ENCODE results near the gene CCAR1. TPM values are rescaled to one million over a fixed set of nuclear protein-coding genes. Genes with fewer than 3 reads are reported as not detected.

CCAR1 gene
- total RNA-seq, 1 experiment from 2014 or later = 84.4 TPM

GRCh38 chr10:68759223-68759863, 38.3 kb downstream of the CCAR1 start (continued):
- no peak for TF ChIP-seq REST (IDR thresholded peaks at IDR 0.05; ENCODE audit: low read depth)
- TF ChIP-seq EZH2phosphoT487 (IDR thresholded peaks at IDR 0.05; ENCODE audit: borderline replicate concordance) = no peak
- no peak for TF ChIP-seq JUND (IDR thresholded peaks at IDR 0.05)
- TF ChIP-seq RAD21 (IDR thresholded peaks at IDR 0.05; ENCODE audit: low read depth) = no peak
- no peak for TF ChIP-seq SP1 (IDR thresholded peaks at IDR 0.05; ENCODE audit: low read depth)
- no peak for TF ChIP-seq ZFX (IDR thresholded peaks at IDR 0.05)

- H3K36me3 ChIP-seq (ENCODE audit: control insufficient read depth in 1 of 2, insufficient read depth in 2 of 2, low read length in 2 of 2) = peaks cover 48 to 64% of the 10 kb centered on the region in 2 experiments
- H4K20me1 ChIP-seq (ENCODE audit: insufficient read depth) = no peaks in the 10 kb centered on the region
- no peak overlapping the region for H3K4me3 ChIP-seq (replicated peaks in 1 of 2; ENCODE audit: low read depth in 1 of 2, low read length in 2 of 2)
- ChIA-PET RAD21 (ENCODE audit: low non-redundant PET in 1 of 2, low total read pairs in 2 of 2, uncharacterized antibody in 2 of 2, unreplicated experiment in 2 of 2) (no interaction called here), CTCF (no interaction called here), POLR2A (no interaction called here)
- no peaks in the 10 kb centered on the region for H3K27me3 ChIP-seq (ENCODE audit: insufficient read depth, low read length)
- intact Hi-C loops (cut with micrococcal nuclease) = no loop called here
- no peak overlapping the region for H3K4me2 ChIP-seq (ENCODE audit: low read length)
- no peak overlapping the region for H2AFZ ChIP-seq (ENCODE audit: low read depth, low read length, poor library complexity, severe bottlenecking)
- peaks cover 13% of the 10 kb centered on the region; the same call in 1 of the 2 replicates for H3K79me2 ChIP-seq (ENCODE audit: insufficient read depth, low read length)
- H3K9me2 ChIP-seq (ENCODE audit: insufficient read depth) = no peaks in the 10 kb centered on the region
- no TSS peak for BruUV-seq (replicated peaks)
- H3K9ac ChIP-seq (ENCODE audit: low read length) = no peak overlapping the region
- DNase-seq (ENCODE audit: low read depth, low spot score) (no peak), ATAC-seq (no peak)
- H3K9me3 ChIP-seq (ENCODE audit: control insufficient read depth in 1 of 2, insufficient read depth in 1 of 2, low read depth in 1 of 2, low read length in 2 of 2) = no peaks in the 10 kb centered on the region
- no peaks in the 10 kb centered on the region for H3K4me1 ChIP-seq (ENCODE audit: control insufficient read depth in 1 of 2, insufficient read depth in 2 of 2, low read length in 2 of 2)
- no peak overlapping the region for H3K27ac ChIP-seq (ENCODE audit: low read depth, low read length)
- TF ChIP-seq YY1 (IDR thresholded peaks at IDR 0.05; ENCODE audit: extremely low read depth, insufficient replicate concordance, low read depth, low read length) (no peak), FOSL1 (IDR thresholded peaks at IDR 0.05; ENCODE audit: low read depth) (no peak), CEBPB (IDR thresholded peaks at IDR 0.05; ENCODE audit: low read depth) (no peak), JUND (IDR thresholded peaks at IDR 0.05) (no peak), EGR1 (IDR thresholded peaks at IDR 0.05; ENCODE audit: low read depth) (no peak), EZH2 (IDR thresholded peaks at IDR 0.05) (no peak), ZNF274 (IDR thresholded peaks at IDR 0.05; ENCODE audit: low read depth, low read length) (no peak), ELF1 (IDR thresholded peaks at IDR 0.05; ENCODE audit: borderline replicate concordance, low read depth) (no peak), TCF7L2 (IDR thresholded peaks at IDR 0.05; ENCODE audit: borderline replicate concordance, extremely low read depth, insufficient read depth, insufficient read length) (no peak), ZFX (IDR thresholded peaks at IDR 0.05) (no peak), POLR2A (IDR thresholded peaks at IDR 0.05; ENCODE audit: borderline replicate concordance, extremely low read depth, insufficient read depth, insufficient read length) (no peak), SRF (IDR thresholded peaks at IDR 0.05; ENCODE audit: low read depth) (no peak), SP1 (IDR thresholded peaks at IDR 0.05; ENCODE audit: low read depth) (no peak)
- TF ChIP-seq, protein P1, sequence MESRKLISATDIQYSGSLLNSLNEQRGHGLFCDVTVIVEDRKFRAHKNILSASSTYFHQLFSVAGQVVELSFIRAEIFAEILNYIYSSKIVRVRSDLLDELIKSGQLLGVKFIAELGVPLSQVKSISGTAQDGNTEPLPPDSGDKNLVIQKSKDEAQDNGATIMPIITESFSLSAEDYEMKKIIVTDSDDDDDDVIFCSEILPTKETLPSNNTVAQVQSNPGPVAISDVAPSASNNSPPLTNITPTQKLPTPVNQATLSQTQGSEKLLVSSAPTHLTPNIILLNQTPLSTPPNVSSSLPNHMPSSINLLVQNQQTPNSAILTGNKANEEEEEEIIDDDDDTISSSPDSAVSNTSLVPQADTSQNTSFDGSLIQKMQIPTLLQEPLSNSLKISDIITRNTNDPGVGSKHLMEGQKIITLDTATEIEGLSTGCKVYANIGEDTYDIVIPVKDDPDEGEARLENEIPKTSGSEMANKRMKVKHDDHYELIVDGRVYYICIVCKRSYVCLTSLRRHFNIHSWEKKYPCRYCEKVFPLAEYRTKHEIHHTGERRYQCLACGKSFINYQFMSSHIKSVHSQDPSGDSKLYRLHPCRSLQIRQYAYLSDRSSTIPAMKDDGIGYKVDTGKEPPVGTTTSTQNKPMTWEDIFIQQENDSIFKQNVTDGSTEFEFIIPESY (IDR thresholded peaks at IDR 0.05; ENCODE audit: extremely low read depth, insufficient replicate concordance, low read length) = no peak
- TF ChIP-seq, protein P2, sequence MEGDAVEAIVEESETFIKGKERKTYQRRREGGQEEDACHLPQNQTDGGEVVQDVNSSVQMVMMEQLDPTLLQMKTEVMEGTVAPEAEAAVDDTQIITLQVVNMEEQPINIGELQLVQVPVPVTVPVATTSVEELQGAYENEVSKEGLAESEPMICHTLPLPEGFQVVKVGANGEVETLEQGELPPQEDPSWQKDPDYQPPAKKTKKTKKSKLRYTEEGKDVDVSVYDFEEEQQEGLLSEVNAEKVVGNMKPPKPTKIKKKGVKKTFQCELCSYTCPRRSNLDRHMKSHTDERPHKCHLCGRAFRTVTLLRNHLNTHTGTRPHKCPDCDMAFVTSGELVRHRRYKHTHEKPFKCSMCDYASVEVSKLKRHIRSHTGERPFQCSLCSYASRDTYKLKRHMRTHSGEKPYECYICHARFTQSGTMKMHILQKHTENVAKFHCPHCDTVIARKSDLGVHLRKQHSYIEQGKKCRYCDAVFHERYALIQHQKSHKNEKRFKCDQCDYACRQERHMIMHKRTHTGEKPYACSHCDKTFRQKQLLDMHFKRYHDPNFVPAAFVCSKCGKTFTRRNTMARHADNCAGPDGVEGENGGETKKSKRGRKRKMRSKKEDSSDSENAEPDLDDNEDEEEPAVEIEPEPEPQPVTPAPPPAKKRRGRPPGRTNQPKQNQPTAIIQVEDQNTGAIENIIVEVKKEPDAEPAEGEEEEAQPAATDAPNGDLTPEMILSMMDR (IDR thresholded peaks at IDR 0.05 in 2 of 3, conservative IDR thresholded peaks at IDR 0.05 in 1 of 3; ENCODE audit: borderline replicate concordance in 1 of 3, insufficient read depth in 1 of 3, low read depth in 2 of 3, low read length in 2 of 3) = no peak
- TF ChIP-seq, protein P3, sequence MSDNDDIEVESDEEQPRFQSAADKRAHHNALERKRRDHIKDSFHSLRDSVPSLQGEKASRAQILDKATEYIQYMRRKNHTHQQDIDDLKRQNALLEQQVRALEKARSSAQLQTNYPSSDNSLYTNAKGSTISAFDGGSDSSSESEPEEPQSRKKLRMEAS (IDR thresholded peaks at IDR 0.05) = no peak
These were observed 38.9 kb downstream of the CCAR1 start for GRCh38 chr10:68759967-68760366.
